Daoy (cell line): ENCODE results near the gene SFXN5. TPM values are rescaled to one million over a fixed set of nuclear protein-coding genes. Genes with fewer than 3 reads are reported as not detected.
"Not testable (repeated sequence)": the region's sequence is repeated elsewhere in the genome, so short reads cannot be mapped to it uniquely, and the experiment has no call there.

Experiments
- DNase-seq: peaks from one replicate; pipeline ENCODE4 v3.0.0-alpha.2; 2015; ENCODE audit warnings: low read depth
- total RNA-seq: library from RNA; depleted of rRNA; stranded (reverse); fragments of >200 nt; shearing (Covaris generic); gene quantifications from 2 replicates; pipeline ENCODE4 v1.2.3, GENCODE V29; 2014

The SFXN5 gene
- total RNA-seq, 1 experiment from 2014 or later: 11.0 TPM

GRCh38 chr2:73078457-73079411 is 7.2 kb upstream of the SFXN5 start:
- DNase-seq: no peak

GRCh38 chr2:73077424-73077795 is 5.9 kb upstream of the SFXN5 start:
- DNase-seq: no peak

GRCh38 chr2:73076701-73077423 is 5.3 kb upstream of the SFXN5 start:
- DNase-seq: no peak

DNA sequence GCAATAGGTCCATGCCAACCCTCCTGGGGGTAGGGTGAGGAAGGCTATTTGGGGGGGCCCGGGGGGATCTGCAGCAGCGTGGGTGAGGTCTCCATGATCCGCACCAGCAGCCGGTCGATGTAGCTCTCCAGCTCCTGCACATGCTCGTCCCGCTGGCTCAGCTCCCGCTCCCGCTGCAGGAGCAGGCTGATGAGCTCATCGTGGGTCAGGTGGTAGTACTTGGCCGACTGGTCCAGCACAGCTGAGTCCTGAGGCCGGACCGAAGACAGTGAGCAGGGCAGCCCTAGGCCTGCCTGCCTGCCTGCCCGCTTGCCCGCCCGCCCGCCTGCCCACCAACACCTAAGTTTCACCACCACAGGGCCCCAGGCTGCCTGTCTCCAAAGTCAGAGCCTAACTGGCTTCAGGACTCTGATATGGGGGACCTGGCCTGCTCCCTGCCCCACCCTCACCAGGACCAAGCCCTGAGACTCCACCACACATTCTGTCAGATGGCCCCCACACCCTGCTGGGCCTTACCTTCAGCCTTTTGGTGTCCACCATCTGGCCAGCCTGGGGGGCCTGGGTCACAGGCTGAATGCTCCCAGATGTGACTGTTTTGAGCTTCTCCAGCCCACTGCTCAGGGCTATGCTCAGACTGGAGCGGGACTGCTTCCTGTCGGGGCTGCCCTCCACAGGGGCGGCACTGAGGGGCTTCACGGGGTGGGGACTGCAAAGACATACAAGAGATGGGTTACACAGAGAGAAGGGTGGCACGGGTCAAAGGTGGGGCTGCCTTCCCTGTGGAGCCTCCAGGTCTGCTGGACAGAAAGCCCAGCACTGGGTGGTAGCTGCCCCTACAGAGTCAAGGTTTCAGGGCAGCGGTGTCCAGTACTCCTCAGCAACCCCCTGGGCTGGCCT is 4.2 kb upstream of the SFXN5 start:
- no peak for DNase-seq

DNA sequence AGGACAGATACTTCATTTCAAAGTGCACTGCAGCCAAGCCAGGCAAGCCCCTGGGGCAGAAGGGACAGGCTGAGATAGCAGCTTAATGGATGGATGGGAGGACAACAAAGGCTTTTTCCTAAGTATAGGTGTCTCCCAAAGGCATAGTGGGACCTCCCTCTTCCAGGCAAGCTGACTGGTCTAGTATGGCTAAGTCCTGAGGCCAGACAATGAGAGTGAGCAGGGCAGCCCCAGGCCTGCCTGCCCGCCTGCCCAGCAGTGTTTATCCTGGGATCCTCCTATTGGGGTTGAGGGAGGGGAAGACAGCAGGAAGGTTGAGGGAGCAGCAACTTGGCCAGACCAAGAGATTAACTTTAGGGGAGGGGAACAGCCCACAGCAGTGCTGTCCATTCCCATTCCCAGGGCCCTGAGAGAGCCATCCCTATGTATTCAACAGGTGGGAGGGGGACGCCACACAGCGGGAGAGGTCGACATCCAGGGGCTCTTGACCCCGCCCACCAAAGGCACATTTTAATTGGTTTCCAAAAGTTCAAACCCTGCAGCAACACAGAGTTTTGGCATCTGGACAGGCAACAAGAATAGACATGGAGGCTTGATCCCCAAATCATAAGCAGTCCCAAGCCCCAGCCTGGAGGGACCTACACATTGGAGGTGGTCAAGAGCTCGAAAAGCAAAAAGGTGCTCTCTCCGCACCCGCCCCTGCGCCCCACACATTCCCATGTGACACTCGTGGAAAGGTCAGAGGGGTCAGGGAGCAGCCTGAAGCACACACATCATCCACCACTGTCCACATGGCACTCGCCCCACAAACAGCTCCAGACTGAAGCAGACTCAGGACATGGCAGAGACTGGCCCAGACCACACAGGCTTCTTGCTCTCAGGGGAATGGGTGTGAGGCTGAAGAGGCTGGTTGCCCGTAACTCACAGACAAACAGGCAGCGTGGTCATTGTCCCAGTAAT is 2.9 kb upstream of the SFXN5 start:
- no peak for DNase-seq

DNA sequence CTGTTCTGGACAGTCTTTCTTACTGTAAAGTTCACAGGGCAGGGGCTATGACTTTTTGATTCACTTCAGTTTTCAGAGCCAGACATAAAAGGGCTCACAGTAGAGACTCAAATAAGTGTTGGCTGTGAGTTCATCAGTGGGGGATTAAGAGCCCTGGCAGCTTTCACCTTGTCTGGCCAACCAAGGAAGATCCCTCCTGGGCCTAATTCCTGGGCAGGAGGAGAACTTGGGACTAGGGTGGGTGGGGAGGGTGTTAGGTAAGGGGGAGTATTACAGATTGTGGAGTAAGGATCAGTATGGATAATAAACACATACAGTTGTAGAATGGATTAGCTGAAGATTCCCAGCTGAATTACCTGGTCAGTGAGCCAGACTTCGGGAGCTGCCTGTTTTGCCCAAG is 904 bp upstream of the SFXN5 start:
- no peak for DNase-seq

GRCh38 chr2:73072129-73072395 is 550 bp upstream of the SFXN5 start:
- no peak for DNase-seq

DNA sequence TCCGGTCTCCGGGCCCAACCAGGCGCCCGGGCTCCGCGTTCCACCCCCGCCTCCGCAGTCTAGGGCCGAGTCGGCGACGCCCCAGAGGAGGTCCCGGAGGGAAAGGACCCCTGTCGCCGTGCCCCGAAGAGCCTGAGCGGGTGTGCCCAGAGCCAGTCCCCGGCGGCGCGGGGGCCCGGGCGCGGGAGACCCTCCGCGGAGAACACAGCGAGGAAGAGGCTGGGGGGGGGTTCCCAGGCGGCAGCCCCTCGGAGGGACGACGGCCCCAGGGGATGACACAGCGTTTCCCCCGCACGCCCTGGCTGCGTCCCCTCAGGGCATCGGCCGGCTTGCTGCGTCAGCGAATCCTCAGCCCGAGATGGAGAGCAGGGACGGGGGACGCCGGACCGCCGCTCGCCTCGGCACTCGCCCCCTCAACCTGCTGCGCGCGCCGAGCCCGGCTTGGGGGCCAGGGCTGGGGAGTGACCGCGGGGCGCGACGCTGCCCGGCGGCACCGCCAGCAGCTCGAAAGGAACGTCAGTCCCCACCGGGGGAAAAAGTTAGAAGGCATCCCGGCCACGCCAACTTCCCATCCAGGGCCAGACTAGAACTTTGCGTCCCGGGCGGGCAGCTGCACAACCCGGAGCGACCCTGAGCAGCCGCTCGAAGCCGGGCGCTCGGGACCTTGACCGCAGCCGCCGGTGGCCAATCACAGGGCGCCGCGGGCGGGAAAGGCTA is 711 bp downstream of the SFXN5 start:
- DNase-seq: peak; percentile 62

DNA sequence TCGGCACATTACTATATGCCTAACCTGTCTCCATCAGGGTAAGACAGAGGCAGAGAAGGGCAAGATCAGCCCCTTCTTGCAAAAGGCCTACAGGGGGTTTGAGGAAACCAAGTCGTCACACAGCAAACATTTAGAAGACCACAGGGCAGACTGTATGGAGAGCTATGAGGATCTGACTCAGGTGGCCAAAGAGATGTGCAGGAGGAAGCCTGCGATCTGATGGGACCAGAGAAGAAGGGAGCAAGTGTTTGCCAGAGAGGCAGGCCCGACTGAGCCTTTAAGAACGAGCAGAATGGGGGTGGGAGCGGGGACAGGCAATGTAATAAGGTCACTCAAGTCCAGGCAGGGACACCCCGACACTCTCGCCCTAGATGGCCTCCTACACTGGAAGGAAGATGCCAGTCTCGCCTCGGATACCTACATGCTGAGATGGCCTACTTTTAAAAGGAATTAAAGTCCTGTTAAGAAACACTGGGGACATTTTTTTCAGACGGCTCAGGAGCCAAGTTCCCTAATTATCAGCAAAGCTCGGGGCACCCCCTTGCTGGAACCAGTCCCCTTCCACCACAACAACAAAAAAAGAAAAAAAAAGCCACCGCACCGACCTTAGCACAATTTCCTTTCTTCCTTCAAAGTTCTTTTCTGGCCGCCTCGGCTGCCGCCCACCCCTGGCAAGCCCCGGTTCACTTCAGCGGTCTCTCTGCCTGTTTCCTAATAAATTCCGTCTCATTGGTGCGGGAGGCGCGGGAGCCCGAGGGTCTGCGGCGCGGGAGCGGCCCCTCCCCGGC is 1.5 kb downstream of the SFXN5 start:
- DNase-seq: peak; percentile 35

DNA sequence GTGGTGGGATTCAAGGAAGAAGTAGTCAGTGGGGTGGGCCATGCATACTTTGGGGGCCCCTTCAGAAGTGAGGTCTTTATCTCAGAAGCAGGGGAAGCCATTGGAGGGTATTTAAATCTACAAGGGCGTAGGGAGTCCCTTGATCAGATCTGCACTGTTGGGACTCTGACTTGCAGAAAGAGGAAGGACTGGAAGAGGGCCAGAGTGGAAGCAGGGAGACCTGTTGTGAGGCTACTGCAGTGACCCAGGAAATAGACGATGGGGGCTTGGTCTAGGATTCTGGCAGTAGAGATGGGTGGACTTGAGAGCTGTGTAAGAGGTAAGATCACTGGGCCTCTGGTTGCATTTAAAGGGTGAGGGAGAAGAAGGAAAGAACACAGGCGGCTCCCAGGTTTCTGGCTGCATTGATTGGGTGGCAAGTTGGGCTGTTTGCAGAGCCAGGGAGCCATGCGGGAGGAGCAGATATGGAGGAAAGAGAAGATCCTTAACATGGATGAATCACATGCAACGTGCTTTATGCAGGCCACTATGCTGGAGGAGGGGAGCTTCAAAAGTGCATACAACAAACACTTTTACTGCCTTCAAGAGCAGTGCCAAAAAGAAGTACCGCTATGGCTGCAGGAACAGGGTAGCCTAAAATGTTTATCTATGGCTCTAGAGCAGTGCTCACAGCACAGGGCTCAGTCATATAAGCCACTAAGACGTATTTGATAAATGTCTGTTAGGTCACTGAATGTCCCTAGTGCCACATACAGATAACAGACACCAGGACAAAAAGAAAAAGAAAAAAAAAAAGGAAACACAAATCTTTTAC is 2.3 kb downstream of the SFXN5 start:
- no peak for DNase-seq

DNA sequence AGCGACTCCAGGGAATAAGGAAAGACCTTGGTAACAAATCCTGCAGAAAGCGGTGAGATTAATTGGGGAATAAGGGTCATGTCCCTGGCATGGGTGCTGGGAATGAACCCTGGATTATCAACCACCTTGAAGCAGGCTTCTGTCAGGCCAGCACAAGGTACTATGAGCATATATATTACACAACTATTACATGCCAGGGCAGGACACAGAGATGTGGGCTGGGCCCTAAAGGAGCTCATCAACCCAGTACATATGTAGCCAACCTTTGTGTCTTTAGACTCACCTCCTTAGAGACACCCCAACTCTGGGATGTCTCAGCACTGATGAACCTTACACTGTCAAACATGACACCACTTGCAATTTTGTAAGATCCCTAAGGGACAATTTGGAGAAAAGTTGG is 3.4 kb downstream of the SFXN5 start:
- no peak for DNase-seq

- no peak for DNase-seq
Measured at GRCh38 chr2:73067043-73067442, 4.5 kb downstream of the SFXN5 start.

- DNase-seq: not testable (repeated sequence)
Measured at GRCh38 chr2:73065070-73065469, 6.4 kb downstream of the SFXN5 start.

- DNase-seq: peak; percentile 85
Measured at GRCh38 chr2:73063909-73064875, 7.3 kb downstream of the SFXN5 start.

DNA sequence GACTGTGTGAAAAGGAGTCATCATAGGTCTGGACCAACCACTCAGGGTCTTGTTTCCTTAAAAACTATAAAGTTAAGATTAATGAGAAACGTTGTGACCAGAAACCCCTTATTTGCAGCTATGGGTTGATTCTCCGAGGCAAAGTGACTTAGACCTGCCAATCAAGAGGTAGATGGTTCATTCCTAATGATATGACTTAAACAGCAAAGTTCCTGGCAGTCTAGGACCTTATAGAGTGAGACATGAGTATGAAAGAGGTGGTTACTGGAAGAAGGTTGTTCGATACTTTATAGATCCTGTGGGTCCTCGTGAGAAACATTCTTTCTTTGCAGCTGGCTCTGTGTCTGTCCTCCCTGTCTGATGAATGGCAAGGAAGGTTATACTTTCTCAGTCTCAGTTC is 8.0 kb downstream of the SFXN5 start:
- DNase-seq: no peak

DNA sequence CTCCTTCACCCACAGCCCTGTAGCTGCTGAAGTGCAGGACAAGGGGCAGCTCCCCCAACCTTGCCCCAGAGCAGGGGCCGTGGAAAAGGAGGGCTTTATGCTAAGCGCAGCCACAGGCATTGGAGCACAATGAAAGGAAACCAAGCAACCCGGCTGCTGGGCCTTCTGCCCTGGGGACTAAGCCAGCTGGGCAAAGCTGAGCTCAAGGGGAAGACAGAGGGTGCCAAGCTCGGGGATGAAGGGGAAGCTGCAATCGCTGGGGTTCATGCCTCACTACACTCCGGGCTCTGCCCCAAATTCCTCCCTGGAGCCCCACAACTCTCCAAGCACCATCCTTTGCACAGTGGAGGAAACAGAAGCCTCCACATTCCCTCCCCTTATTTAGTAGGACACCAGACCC is 12.4 kb downstream of the SFXN5 start:
- no peak for DNase-seq

- DNase-seq: no peak
Measured at GRCh38 chr2:73054980-73055379, 16.5 kb downstream of the SFXN5 start.
